Heart right ventricle (tissue), 16 donors: ENCODE data around the gene NOL9. TPM values are rescaled to one million over a fixed set of nuclear protein-coding genes. Genes with fewer than 3 reads are reported as not detected.

Experiments used
- ATAC-seq, 8 donors: fragments of 200-7000 bp; cut with Tn5 transposase; one replicate each; pipeline ENCODE4 v1.9.1; 2020; ENCODE audit warnings: mild to moderate bottlenecking in 8 of 8, moderate library complexity in 8 of 8, moderate number of reproducible peaks in 1 of 8
- DNase-seq, 2 donors: peaks; one replicate each; pipeline ENCODE4 v3.0.0-alpha.2; 2020
- H3K27ac ChIP-seq, 10 donors: fragments of 200-600 bp; sonication (generic) in 2 of 10; one replicate each; pipeline versions ENCODE4 v1.5.0 to v1.8.0; 2020 to 2022; ENCODE audit warnings: mild to moderate bottlenecking in 3 of 10
- H3K27me3 ChIP-seq, 7 donors: fragments of 200-600 bp; one replicate each; pipeline ENCODE4 v1.8.0; 2021 to 2022; ENCODE audit warnings: mild to moderate bottlenecking in 2 of 7
- H3K36me3 ChIP-seq, 9 donors: fragments of 200-600 bp; sonication (generic) in 1 of 9; one replicate each; pipeline versions ENCODE4 v1.5.0 to v1.8.0; 2020 to 2022; ENCODE audit warnings: mild to moderate bottlenecking in 2 of 9
- H3K4me1 ChIP-seq, 9 donors: fragments of 200-600 bp; sonication (generic) in 1 of 9; one replicate each; pipeline versions ENCODE4 v1.5.0 to v1.8.0; 2020 to 2022; ENCODE audit warnings: mild to moderate bottlenecking in 4 of 9
- H3K4me3 ChIP-seq, 10 donors: fragments of 200-600 bp; sonication (generic) in 2 of 10; one replicate each; pipeline versions ENCODE4 v1.5.0 to v1.8.0; 2020 to 2022; ENCODE audit warnings: mild to moderate bottlenecking in 7 of 10, moderate library complexity in 2 of 10
- H3K9me3 ChIP-seq, 11 donors: fragments of 200-600 bp in 10 of 11; sonication (generic) in 2 of 11; one replicate each; pipeline versions ENCODE4 v1.5.0 to v1.8.0; 2013 to 2022; ENCODE audit warnings: mild to moderate bottlenecking in 2 of 11, control low read depth in 1 of 11, moderate library complexity in 1 of 11
- WGBS, 2 donors: extraction: QIAGEN DNeasy Blood & Tissue Kit; methylation state at CpG; one replicate each; pipeline ENCODE4 v1.1.7; 2013; ENCODE audit warnings: inconsistent platforms in 1 of 2; 5-methylcytosine and 5-hydroxymethylcytosine counted together
- intact Hi-C, 10 donors: fragments of 100-400 bp; cut with DNase I; formaldehyde crosslinking; loops; one replicate each; pipeline versions ENCODE4 v1.11.1 to v1.14.2; 2022
- polyA plus RNA-seq, 2 donors: library from polyadenylated mRNA; stranded (reverse); fragments of 200-250 nt; gene quantifications; one replicate each; pipeline ENCODE4 v1.2.3, GENCODE V29; 2013
- total RNA-seq, 10 donors: library from RNA; stranded (reverse); fragmentation: NEBNext Ultra II Directional in 3 of 10; extraction: Animal tissue kit (Norgen Biotek cat#: 25700) in 3 of 10; gene quantifications; one replicate each; pipeline versions ENCODE4 v1.2.1 to v1.2.4, GENCODE V29; 2021 to 2023
- TF ChIP-seq, protein P1 (sequence below), 9 donors: fragments of 200-600 bp; sonication (generic) in 2 of 9; IDR thresholded peaks; one replicate each; pipeline versions ENCODE4 v1.5.0 to v1.8.0; 2021 to 2022; ENCODE audit warnings: antibody characterized with exemption in 9 of 9, mild to moderate bottlenecking in 5 of 9, moderate library complexity in 1 of 9
- donor health status: Arrhythmogenic right ventricular cardiomyopathy.
- donor health status: ischemic (EF 13 %, LVEDD 7.1; RV severe dilation, severe dysfunction).
- donor health status: healthy with polysubstance abuse.
- donor health status: DM: no; HTN: yes; CAD: no.
- donor health status: DM: no; HTN: no; CAD: no.
- donor health status: ischemic (EF 25% LVEDD 6.9; RV normal size, moderate dysfunction).
- donor health status: ischemic (EF 25% LVEDD 5.7; RV mildly dilated, moderate dysfunction).
- donor health status: healthy.
- donor health status: DM: yes; HTN: yes; CAD: no.
- donor health status: Ischemic cardiomyopathy.
- donor health status: ischemic (EF 35%, LVEDD 5.7; RV mildly dilated, moderate dysfunction).
- donor health status: nonischemic (EF 11% LVEDD 7.7; RV severe dilation, severe dysfunction).
- donor health status: DM: yes; HTN: yes; CAD: no.
- donor health status: PGD.
- donor health status: ischemic (EF 29% LVEDD 5.4; RV normal size, mild dysfunction).
- donor health status: nonischemic (EF 23%, LVEDD 6.1; RV moderate dilation, normal function).

The NOL9 gene
- total and polyA plus RNA-seq, 12 donors = 3.0 to 19.3 (median 15.1) TPM

DNA sequence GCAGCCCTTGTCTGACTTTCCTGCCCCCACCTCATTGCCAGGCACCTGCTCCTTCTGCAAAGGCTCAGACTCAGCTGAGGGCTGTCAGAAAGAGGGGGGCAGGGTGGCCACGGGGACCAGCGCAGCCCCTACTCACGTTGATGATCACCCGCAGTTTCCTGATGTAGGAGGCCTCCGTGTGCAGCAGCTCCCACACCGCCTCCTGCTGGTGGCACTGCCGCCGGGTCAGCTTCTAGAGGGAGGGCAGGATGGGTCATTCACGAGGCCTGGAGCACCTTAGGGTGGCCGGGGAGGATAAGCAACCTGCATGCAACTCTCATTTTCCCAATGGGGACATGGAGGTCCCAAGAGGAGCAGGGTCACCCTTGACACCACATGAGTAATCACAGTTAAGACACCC lies 81.9 kb downstream of the NOL9 start:
- no peak for DNase-seq
- H3K27ac ChIP-seq = no peak overlapping the region
- TF ChIP-seq, protein P1, sequence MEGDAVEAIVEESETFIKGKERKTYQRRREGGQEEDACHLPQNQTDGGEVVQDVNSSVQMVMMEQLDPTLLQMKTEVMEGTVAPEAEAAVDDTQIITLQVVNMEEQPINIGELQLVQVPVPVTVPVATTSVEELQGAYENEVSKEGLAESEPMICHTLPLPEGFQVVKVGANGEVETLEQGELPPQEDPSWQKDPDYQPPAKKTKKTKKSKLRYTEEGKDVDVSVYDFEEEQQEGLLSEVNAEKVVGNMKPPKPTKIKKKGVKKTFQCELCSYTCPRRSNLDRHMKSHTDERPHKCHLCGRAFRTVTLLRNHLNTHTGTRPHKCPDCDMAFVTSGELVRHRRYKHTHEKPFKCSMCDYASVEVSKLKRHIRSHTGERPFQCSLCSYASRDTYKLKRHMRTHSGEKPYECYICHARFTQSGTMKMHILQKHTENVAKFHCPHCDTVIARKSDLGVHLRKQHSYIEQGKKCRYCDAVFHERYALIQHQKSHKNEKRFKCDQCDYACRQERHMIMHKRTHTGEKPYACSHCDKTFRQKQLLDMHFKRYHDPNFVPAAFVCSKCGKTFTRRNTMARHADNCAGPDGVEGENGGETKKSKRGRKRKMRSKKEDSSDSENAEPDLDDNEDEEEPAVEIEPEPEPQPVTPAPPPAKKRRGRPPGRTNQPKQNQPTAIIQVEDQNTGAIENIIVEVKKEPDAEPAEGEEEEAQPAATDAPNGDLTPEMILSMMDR (IDR thresholded peaks at IDR 0.05) = peak in 1 of 9 donors; percentile 18
- 86 to 89% methylated on average over 10 of the region's 10 CpGs for WGBS, 2 donors
- no peaks in the 10 kb centered on the region for H3K27me3 ChIP-seq
- no peak overlapping the region for H3K4me3 ChIP-seq
- no peak for ATAC-seq
- no peaks in the 10 kb centered on the region for H3K9me3 ChIP-seq
- H3K4me1 ChIP-seq = peaks cover 0 to 3% (median 0%) of the 10 kb centered on the region in 9 donors
- intact Hi-C loops = no loop called here
- H3K36me3 ChIP-seq = peaks cover 0 to 99% (median 35%) of the 10 kb centered on the region in 9 donors

DNA sequence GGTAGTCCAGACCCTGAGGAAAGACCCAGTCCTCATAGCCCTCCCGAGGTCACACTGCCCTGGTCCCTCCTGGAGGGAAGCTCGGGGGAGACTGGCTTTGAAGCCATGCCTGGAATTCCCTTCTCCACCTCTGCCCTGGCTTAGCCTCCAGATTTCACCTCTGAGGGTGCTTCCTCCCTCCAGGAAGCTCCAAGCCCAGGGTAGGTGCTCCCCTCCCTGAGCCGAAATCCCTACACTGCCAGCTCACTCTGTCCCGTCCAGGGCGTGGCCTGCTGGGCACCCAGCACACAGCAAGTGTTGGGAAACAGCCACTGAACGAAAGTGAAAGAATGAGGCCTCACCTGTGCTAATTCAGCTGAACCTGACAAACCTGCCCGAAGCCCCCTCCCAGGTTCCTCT lies 82.3 kb downstream of the NOL9 start:
- no peak for ATAC-seq
- Histone ChIP-seq H3K4me3 (no peak overlapping the region), H3K4me1 (peaks cover 0 to 3% (median 0%) of the 10 kb centered on the region in 9 donors), H3K36me3 (peaks cover 0 to 99% (median 35%) of the 10 kb centered on the region in 9 donors), H3K27ac (no peak overlapping the region), H3K9me3 (no peaks in the 10 kb centered on the region), H3K27me3 (no peaks in the 10 kb centered on the region)
- intact Hi-C loops = no loop called here
- no peak for DNase-seq
- 87 to 94% methylated on average over 7 of the region's 7 CpGs for WGBS, 2 donors
- TF ChIP-seq, protein P1 (IDR thresholded peaks at IDR 0.05) = no peak

Other genes starting within 250 kb of the NOL9 start
- 10 to 100 TPM in 3 of 10 donors, 1 to 10 TPM in 7; 5.1 to 26.9 (median 8.6) TPM for gene ACOT7, start 160.7 kb downstream of the NOL9 start, total RNA-seq
- 10 to 100 TPM in 1 of 2 donors, 1 to 10 TPM in 1; 4.0 to 40.4 TPM for gene ACOT7, start 160.7 kb downstream of the NOL9 start, polyA plus RNA-seq
- under 1 TPM in 1 of 10 donors, not detected in 9; 0.25 TPM for gene HES2, start 134.6 kb downstream of the NOL9 start, total RNA-seq
- gene HES2, start 134.6 kb downstream of the NOL9 start, polyA plus RNA-seq = under 1 TPM in 1 of 2 donors, not detected in 1; 0.22 TPM
- under 1 TPM in 5 of 10 donors, not detected in 5; 0.17 to 0.51 (median 0.29) TPM for gene ESPN, start 129.7 kb downstream of the NOL9 start, total RNA-seq
- under 1 TPM; 0.12 to 0.22 TPM for gene ESPN, start 129.7 kb downstream of the NOL9 start, polyA plus RNA-seq
- 10 to 100 TPM in 2 of 10 donors, 1 to 10 TPM in 8; 4.0 to 12.0 (median 7.3) TPM for gene TNFRSF25, start 88.3 kb downstream of the NOL9 start, total RNA-seq
- gene TNFRSF25, start 88.3 kb downstream of the NOL9 start, polyA plus RNA-seq = 10 to 100 TPM in 1 of 2 donors, 1 to 10 TPM in 1; 6.6 to 43.1 TPM
- gene PLEKHG5, start 62.8 kb downstream of the NOL9 start, total RNA-seq = 10 to 100 TPM; 10.0 to 18.8 (median 15.3) TPM
- 10 to 100 TPM in 1 of 2 donors, 1 to 10 TPM in 1; 6.6 to 28.7 TPM for gene PLEKHG5, start 62.8 kb downstream of the NOL9 start, polyA plus RNA-seq
- not detected for gene TAS1R1, start 794 bp upstream of the NOL9 start, total RNA-seq
- gene TAS1R1, start 794 bp upstream of the NOL9 start, polyA plus RNA-seq = not detected
- 10 to 100 TPM in 6 of 10 donors, 1 to 10 TPM in 4; 7.3 to 16.6 (median 11.0) TPM for gene ZBTB48, start 25.5 kb upstream of the NOL9 start, total RNA-seq
- gene ZBTB48, start 25.5 kb upstream of the NOL9 start, polyA plus RNA-seq = 10 to 100 TPM; 18.3 to 41.5 TPM
- 10 to 100 TPM; 49.5 to 93.3 (median 70.4) TPM for gene KLHL21, start 48.4 kb upstream of the NOL9 start, total RNA-seq
- gene KLHL21, start 48.4 kb upstream of the NOL9 start, polyA plus RNA-seq = 10 to 100 TPM; 20.4 to 22.3 TPM
- 10 to 100 TPM in 1 of 10 donors, 1 to 10 TPM in 9; 5.9 to 12.2 (median 8.0) TPM for gene PHF13, start 59.2 kb upstream of the NOL9 start, total RNA-seq
- 1 to 10 TPM; 3.7 to 5.2 TPM for gene PHF13, start 59.2 kb upstream of the NOL9 start, polyA plus RNA-seq
- gene THAP3, start 70.4 kb upstream of the NOL9 start, total RNA-seq = 10 to 100 TPM in 7 of 10 donors, 1 to 10 TPM in 3; 6.8 to 16.7 (median 11.2) TPM
- 10 to 100 TPM; 24.6 to 27.6 TPM for gene THAP3, start 70.4 kb upstream of the NOL9 start, polyA plus RNA-seq
- gene DNAJC11, start 147.3 kb upstream of the NOL9 start, total RNA-seq = 10 to 100 TPM; 60.8 to 80.6 (median 73.2) TPM
- gene DNAJC11, start 147.3 kb upstream of the NOL9 start, polyA plus RNA-seq = 10 to 100 TPM; 31.2 to 63.1 TPM
- 100 to 1,000 TPM; 123 to 155 (median 140) TPM for gene CAMTA1, start 230.9 kb upstream of the NOL9 start, total RNA-seq
- 100 to 1,000 TPM; 182 to 265 TPM for gene CAMTA1, start 230.9 kb upstream of the NOL9 start, polyA plus RNA-seq